HG03280 (cell line): ENCODE data around the gene FOS.
"Not testable (repeated sequence)": the region's sequence is repeated elsewhere in the genome, so short reads cannot be mapped to it uniquely, and the experiment has no call there.

Source experiments
- ATAC-seq: cut with Tn5 transposase; IDR thresholded peaks from one replicate; pipeline ENCODE4 v1.9.1; 2021; ENCODE audit warnings: mild to moderate bottlenecking, moderate library complexity; ENCODE audit not compliant: unreplicated experiment

Gene FOS

GRCh38 chr14:75274899-75275569, 3.6 kb upstream of the FOS start:
- no peak for ATAC-seq

GRCh38 chr14:75275598-75275997, 3.0 kb upstream of the FOS start:
- no peak for ATAC-seq

- ATAC-seq = no peak
Measured at GRCh38 chr14:75277008-75277814, 1.4 kb upstream of the FOS start.

GRCh38 chr14:75277815-75278421, 710 bp upstream of the FOS start:
- ATAC-seq = no peak

GRCh38 chr14:75279153-75279762, 630 bp downstream of the FOS start:
- ATAC-seq = no peak

- ATAC-seq = no peak
Measured at GRCh38 chr14:75279763-75280290, 1.2 kb downstream of the FOS start.

GRCh38 chr14:75280291-75280830, 1.7 kb downstream of the FOS start:
- no peak for ATAC-seq

- ATAC-seq = no peak
Measured at GRCh38 chr14:75280831-75281653, 2.4 kb downstream of the FOS start.

GRCh38 chr14:75281654-75282019, 3.0 kb downstream of the FOS start:
- ATAC-seq = no peak

- no peak for ATAC-seq
Measured at GRCh38 chr14:75282170-75282554, 3.5 kb downstream of the FOS start.

- ATAC-seq = not testable (repeated sequence)
Measured at GRCh38 chr14:75282555-75283161, 4.0 kb downstream of the FOS start.

GRCh38 chr14:75283162-75283832, 4.7 kb downstream of the FOS start:
- ATAC-seq = no peak

GRCh38 chr14:75283833-75284563, 5.4 kb downstream of the FOS start:
- no peak for ATAC-seq

- no peak for ATAC-seq
Measured at GRCh38 chr14:75285331-75285730, 6.7 kb downstream of the FOS start.

- no peak for ATAC-seq
Measured at GRCh38 chr14:75286313-75286712, 7.7 kb downstream of the FOS start.

GRCh38 chr14:75289840-75290388, 11.3 kb downstream of the FOS start:
- no peak for ATAC-seq

- no peak for ATAC-seq
Measured at GRCh38 chr14:75290851-75291250, 12.2 kb downstream of the FOS start.

GRCh38 chr14:75291331-75291730, 12.7 kb downstream of the FOS start:
- ATAC-seq = no peak
